ENCODE data around the gene UBE2J2. TPM values are rescaled to one million over a fixed set of nuclear protein-coding genes. Genes with fewer than 3 reads are reported as not detected.

Gene UBE2J2
- total RNA-seq, 2 donors from 2014 or later, result 35.9 to 41.5 TPM

GRCh38 chr1:1298861-1299685 is 25.4 kb upstream of the UBE2J2 start:
- DNase-seq, result no peak
- peak; percentile 1 to 23 for ATAC-seq
- intact Hi-C loops (cut with DNase I), result no loop called here

- ATAC-seq (no peak), DNase-seq (no peak)
- intact Hi-C loops (cut with DNase I), result no loop called here
Measured at GRCh38 chr1:1297802-1298424, 24.3 kb upstream of the UBE2J2 start.

DNA sequence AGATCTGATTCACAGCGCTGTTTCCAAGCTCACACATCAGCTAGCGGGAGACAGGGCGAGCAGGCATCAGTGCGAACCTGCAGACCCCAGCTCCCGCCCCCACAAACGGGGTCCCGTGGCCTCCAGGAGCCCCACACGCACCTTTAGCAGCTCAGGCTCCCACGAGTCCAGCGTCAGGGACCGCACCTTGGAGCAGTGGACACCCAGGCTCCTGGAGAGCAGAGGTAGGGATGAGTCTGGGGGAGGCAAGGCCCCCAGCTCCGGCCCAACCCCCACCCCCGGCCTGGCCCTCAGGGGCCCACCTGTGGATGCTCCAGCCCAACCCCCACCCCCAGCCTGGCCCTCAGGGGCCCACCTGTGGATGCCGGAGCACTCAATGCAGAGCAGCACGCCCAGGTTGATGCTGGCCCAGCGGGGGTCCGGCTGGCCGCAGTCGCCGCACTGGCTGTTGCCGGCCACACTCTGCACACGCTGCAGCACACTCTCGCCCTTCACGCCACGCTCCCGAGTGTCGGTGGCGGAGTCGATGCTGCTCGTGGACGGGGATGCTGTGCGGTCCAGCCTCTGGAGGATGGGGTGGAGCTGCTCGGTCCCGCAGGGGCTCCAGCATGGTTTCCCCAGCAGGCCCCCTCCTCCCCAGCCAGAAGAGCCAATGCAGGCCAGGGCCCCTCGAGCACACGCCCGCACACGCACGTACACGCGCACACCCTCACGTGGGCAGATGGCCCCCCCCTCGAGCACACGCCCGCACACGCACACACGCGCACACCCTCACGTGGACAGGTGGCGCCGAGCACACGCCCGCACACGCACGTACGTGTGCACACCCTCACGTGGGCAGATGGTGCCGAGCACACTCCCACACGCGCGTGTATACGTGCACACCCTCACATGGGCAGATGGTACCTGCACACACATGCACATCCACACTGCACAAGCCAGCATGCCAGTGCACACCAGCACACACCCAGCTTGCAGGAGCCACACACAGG is 22.7 kb upstream of the UBE2J2 start:
- ATAC-seq (no peak), DNase-seq (no peak)
- intact Hi-C loops (cut with DNase I), result no loop called here

DNA sequence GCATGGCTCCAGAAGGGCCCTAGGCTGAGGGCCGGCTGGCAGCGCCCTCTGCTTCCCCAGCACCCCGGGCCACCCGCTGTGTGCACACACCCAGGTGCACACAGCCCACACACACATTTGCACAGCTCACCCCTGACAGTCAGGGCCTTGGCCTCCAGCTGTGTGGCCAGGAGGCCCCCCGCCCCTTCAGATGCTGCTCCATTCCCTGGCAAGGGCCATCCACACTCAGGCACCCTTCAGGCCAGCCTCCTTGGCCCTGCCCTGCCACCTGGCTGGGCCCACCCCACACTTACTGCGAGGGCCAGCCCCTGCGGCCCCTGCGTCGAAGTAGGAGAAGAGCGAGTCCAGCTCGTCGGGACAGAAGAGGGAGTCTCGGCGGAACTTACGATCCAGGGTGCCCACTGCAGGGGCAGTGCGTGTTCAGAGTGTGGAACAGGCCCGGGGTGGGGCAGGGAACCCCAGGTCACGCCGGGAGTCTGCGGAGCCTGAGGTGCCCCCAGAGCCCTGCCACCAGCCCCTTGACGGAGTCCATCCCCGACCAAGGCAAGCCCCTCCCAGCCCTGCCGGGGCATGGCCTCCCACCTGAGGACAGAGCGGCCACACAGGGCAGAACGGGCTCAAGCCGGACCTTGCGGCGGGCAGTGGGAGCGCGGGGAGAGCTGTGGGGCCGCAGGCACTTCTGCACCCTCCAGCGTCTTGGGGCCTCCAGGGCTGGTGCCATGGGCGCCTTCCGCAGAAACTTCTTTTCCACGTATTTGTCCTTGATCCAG is 21.7 kb upstream of the UBE2J2 start:
- DNase-seq (no peak), ATAC-seq (no peak)
- intact Hi-C loops (cut with DNase I), result no loop called here

- intact Hi-C loops (cut with DNase I), result no loop called here
- DNase-seq (no peak), ATAC-seq (no peak)
Measured at GRCh38 chr1:1294250-1294890, 20.7 kb upstream of the UBE2J2 start.

DNA sequence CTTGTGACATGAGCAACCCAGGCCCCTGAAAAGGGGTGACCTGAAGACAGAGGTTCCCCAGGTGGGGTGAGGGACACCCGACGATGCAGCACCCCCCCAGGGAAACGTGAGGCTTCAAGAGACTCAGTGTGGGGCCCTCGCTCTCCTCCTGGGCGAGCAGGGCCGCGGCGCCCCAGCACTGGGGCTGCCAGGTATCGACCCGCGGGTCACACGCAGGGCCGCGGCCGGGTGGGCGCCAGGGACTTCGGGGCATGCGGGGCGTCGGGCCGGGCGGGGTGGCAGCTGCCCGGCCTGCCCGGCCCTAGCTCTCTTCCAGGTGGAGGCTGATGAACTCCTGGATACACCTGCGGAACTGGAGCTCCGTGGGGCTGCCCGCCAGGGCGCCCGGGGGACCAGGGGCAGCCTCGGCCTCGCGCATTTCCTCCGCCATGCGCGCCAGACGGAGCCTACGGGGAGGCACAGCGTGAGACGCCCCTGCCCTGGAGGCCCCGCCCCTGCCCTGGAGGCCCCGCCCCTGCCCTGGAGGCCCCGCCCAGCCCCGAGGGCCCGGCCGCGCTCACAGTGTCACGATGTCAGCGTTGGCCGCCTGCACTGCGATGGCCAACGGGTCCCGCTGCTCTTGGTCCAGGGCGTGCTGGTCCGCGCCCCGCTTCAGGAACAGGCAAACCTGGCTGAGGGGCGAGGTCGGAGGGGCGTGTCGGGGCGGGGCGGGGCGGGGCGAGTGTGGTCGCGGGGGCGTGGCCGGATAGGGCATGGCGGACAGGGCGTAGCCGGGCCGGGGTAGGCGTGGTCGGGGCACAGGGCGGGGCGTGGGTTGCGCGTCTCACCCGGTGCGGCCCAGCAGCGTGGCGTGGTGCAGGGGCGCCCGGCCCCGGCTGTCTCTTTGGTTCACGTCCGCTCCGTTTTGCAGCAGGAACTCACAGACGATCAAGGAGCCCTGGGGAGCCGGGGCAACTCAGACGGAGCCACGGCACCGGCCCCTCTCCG is 19.9 kb upstream of the UBE2J2 start:
- intact Hi-C loops (cut with DNase I), result no loop called here
- DNase-seq, result peak; percentile 26
- peak in 1 of 2 donors; percentile 4 for ATAC-seq

DNA sequence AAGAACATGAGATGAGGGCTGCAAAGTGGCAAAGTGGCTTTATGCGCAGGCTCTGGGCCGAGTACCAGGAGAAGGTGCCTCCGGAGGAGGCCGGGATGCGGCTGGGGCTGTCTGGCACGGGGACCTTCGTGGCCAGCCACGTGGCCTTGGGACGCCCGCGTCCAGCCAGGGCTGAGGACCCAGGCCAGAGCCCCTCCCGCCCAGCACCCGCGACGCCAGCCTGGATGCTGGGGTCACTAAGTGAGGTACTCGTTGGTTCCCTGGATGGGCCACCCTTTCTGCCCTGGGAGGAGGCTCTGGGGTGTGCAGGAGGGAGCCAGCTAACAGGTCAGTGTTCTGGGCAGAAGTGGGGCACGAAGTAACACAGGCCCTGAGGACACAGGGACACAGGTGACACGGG is 19.2 kb upstream of the UBE2J2 start:
- ATAC-seq (peak in 1 of 2 donors; percentile 4), DNase-seq (peak; percentile 10)
- intact Hi-C loops (cut with DNase I), result no loop called here

DNA sequence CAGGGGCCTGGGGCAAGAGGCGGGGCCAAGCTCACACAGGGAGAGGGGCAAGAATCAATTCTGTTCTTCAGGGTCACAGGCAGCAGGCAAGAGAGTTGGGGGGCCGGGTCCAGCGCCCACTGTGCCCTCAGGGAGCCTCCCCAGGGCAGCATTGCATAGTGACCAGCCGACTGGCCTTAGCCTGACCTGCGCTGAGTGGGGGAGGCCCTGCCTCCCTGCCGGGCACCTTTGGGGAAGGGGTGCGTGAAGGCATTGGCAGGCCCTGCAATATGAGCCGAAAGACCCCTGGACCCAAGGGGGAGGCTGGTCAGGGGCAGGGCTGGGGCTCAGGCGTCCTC is 18.8 kb upstream of the UBE2J2 start:
- DNase-seq, result no peak
- ATAC-seq, result peak in 1 of 2 donors; percentile 1
- intact Hi-C loops (cut with DNase I), result no loop called here

GRCh38 chr1:1291548-1292441 is 18.1 kb upstream of the UBE2J2 start:
- intact Hi-C loops (cut with DNase I), result loop anchor here in 1 of 2 donors (2.0 kb wide), 1 partner anchor 169 kb away; no protein-coding TSS in a partner anchor
- ATAC-seq, result peak; percentile 69 to 79
- DNase-seq, result peak; percentile 77

- peak; percentile 38 for DNase-seq
- intact Hi-C loops (cut with DNase I), result loop anchor here in 1 of 2 donors (2.0 kb wide), 1 partner anchor 168 kb away; no protein-coding TSS in a partner anchor
Measured at GRCh38 chr1:1291023-1291528, 17.4 kb upstream of the UBE2J2 start.

DNA sequence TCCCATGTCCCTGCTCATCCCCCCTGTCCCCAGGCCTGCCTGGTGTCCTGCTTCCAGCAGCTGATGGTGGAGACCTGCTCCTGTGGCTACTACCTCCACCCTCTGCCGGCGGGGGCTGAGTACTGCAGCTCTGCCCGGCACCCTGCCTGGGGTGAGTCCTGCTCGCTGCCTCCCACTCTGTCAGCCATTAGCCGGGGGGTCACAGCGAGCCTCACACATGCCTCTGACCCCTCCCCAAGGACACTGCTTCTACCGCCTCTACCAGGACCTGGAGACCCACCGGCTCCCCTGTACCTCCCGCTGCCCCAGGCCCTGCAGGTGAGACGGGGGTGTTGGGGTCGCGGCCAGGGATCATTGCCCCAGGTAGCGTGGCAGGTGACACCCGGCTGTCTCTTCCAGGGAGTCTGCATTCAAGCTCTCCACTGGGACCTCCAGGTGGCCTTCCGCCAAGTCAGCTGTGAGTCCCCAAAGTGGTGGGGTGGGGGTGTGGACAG is 16.6 kb upstream of the UBE2J2 start:
- intact Hi-C loops (cut with DNase I), result loop anchor here in 1 of 2 donors (2.0 kb wide), 1 partner anchor 167 kb away; no protein-coding TSS in a partner anchor
- peak; percentile 25 to 26 for ATAC-seq
- peak; percentile 59 for DNase-seq

More at GRCh38 chr1:1291023-1291528, 17.4 kb upstream of the UBE2J2 start:
- peak; percentile 3 to 36 for ATAC-seq

DNA sequence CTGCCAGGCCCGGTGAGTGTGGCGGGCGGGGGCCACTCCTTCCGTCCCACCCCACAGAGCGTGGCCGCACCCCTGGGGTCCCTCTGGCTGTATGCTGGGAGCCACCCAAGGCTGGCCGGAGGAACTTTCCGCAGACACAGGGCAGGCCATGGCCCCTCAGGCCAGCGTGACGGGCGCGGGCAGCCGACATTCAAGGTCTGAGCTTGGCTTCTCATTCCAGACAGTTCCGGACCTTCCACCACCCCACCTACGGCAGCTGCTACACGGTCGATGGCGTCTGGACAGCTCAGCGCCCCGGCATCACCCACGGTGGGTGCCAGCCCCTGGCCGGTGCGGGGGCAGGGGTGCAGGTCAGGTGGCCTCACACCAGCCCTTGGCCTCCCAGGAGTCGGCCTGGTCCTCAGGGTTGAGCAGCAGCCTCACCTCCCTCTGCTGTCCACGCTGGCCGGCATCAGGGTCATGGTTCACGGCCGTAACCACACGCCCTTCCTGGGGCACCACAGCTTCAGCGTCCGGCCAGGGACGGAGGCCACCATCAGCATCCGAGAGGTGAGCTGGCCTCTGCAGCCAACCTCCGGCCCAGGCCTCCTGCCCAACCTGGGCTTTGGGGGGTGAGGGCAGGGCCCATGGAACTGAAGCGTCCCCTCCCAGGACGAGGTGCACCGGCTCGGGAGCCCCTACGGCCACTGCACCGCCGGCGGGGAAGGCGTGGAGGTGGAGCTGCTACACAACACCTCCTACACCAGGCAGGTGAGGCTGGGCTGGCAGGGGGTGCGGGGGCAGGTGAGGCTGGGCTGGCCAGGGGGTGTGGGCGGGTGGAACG is 13.8 kb upstream of the UBE2J2 start:
- ATAC-seq (no peak), DNase-seq (peak; percentile 16)
- intact Hi-C loops (cut with DNase I), result no loop called here

DNA sequence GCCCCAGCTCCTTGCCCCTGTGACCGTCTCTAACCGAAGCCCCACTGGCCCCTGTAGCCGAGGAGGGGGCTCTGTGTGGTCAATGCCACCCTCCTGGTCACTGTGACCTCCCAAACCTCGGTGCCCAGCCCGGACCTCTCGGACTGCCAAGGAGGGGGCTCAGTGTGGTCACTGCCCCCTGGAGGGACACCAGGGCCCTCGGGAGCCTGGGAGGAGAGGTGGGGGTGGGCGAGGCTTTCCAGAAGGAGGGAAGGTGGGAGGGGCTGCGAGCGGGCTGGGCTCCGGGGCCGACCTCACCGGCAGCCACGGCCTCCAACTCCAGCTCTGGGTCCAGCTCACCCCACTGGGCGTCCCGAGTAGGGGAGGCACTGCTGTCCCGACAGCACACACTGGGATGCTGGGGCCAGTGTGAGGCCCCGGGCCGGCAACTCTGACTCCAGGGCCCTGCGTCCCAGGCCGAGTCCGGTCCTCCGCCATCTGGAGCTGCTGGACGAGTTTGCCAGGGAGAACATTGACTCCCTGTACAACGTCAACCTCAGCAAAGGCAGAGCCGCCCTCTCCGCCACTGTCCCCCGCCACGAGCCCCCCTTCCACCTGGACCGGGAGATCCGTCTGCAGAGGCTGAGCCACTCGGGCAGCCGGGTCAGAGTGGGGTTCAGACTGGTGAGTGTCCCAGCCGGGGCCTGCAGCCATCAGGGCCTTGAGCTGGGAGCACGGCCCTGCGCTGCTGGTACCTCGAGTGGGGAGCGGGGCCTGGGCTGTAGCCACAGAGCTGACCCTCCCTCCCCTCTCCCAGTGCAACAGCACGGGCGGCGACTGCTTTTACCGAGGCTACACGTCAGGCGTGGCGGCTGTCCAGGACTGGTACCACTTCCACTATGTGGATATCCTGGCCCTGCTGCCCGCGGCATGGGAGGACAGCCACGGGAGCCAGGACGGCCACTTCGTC is 12.9 kb upstream of the UBE2J2 start:
- intact Hi-C loops (cut with DNase I), result no loop called here
- DNase-seq (no peak), ATAC-seq (no peak)

Measured in left cardiac atrium (tissue), 4 donors.